GM18870 (cell line): ENCODE measurements around the gene DGKD.
"Not testable (repeated sequence)": the region's sequence is repeated elsewhere in the genome, so short reads cannot be mapped to it uniquely, and the experiment has no call there.

Experiments
- ATAC-seq: cut with Tn5 transposase; IDR thresholded peaks from one replicate; pipeline ENCODE4 v1.9.1; 2021; ENCODE audit warnings: moderate library complexity; ENCODE audit not compliant: unreplicated experiment

The DGKD gene

GRCh38 chr2:233360771-233361176, 6.5 kb downstream of the DGKD start:
- no peak for ATAC-seq

DNA sequence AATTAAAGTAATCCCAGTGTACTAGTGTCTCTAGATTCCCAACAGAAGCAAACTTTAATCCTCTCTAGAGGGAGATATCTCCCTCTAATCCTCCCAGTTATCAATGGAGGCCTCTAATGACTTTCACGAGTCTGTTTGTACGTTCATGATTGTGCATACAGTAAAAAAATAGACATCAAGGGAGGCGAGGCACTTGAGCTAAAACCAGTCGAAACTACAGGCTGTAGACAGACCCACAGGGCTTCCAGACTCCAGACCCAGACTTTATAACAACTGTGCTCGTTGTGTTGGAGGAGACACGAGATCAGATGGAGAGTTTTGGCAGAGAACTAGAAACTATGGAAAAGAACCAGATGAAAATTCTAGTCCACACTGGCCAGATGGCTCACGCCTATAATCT, 7.0 kb downstream of the DGKD start:
- ATAC-seq, result no peak

GRCh38 chr2:233362742-233363141, 8.4 kb downstream of the DGKD start:
- ATAC-seq, result no peak

GRCh38 chr2:233363744-233364235, 9.5 kb downstream of the DGKD start:
- ATAC-seq, result no peak

GRCh38 chr2:233365861-233366520, 11.7 kb downstream of the DGKD start:
- no peak for ATAC-seq

- no peak for ATAC-seq
Observed at GRCh38 chr2:233367586-233367985, 13.3 kb downstream of the DGKD start.

DNA sequence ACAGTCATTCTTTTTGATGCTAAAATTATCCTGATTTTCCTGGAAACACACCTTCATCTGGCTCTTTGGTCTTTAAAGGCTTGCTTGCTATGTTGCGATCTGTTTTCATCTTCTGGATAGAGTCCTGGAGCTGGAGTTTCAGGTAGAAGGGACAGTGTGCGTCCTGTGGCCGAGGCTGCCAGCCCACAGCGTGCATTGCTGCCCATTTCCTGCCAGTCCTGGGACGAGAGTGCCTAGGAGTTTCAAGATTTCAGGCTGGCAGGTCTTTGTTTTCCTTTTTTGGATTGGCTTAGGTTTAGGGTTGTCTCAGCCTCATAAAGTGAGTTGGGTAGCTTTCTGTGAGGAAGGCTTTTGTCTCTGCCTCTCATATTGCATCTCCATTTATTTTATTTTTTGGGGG, 14.5 kb downstream of the DGKD start:
- no peak for ATAC-seq

- ATAC-seq, result no peak
Observed at GRCh38 chr2:233369462-233369861, 15.2 kb downstream of the DGKD start.

DNA sequence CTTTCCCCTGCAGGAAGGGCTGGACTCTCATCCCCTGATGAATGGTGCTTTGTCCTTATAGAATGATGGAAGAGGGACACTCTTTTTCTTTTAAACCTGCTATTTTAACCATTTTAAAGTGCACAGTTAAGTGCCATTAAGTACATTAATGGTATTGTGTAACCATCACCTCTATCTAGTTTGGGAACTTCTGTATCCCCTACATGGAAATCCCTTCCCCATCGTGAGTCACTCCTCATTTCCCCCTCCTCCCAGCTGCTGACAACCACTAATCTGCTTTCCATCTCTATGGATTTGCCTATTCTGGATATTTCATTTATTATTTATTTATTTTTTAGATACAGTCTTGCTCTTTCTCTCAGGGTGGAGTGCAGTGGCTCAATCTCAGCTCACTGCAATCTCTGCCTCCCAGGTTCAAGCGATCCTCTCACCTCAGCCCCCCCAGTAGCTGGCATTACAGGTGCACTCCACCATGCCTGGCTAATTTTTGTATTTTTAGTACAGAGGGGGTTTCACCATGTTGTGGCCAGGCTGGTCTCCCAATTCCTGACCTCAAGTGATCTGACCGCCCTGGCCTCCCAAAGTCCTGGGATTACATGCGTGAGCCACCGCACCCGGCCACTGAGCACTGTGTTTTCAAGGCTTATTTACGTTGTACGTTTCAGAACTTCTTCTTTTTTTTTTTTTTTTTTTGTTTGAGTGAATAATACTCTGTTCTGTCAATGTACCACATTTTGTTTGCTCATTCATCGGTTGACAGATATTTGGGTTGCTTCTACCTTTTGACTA, 15.8 kb downstream of the DGKD start:
- ATAC-seq, result no peak

- ATAC-seq, result no peak
Observed at GRCh38 chr2:233371641-233372040, 17.3 kb downstream of the DGKD start.

DNA sequence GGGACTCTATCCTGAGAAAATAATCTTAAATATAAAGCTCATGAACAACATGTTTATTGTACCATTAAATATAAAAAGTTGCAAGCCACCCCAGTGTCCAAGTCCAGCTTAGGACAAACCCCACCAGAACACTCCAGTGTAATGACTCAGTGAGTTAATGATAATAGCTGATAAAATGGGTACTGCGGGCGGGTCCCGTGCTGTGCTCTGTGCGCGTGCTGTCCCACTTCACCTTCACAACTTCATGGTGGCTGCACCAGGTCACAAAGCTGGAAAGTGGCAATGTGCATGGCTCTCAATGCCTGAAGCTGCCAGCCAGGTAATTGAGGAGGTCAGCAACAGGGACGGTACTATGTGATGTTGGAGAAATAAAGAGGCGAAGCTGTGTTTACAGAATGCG, 18.6 kb downstream of the DGKD start:
- no peak for ATAC-seq

DNA sequence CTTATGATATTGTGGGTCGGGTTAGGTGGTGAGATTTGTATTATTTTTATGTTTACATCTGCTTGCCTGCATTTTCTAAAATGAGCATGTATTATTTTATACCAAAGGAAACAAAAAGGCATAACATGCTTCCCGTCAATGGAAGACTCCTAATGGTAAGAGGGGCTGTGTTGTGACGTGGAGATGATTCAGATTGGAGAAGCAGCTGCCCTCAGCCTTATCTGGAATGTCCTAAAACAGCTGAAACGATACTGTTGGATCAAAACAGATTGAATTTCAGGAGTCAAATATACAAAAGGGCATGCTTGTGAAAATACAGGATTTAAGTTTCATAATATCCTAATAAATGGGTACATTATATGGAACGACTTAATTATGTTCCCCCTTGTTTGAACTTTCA, 19.0 kb downstream of the DGKD start:
- ATAC-seq, result no peak

- not testable (repeated sequence) for ATAC-seq
Observed at GRCh38 chr2:233374776-233375175, 20.5 kb downstream of the DGKD start.

DNA sequence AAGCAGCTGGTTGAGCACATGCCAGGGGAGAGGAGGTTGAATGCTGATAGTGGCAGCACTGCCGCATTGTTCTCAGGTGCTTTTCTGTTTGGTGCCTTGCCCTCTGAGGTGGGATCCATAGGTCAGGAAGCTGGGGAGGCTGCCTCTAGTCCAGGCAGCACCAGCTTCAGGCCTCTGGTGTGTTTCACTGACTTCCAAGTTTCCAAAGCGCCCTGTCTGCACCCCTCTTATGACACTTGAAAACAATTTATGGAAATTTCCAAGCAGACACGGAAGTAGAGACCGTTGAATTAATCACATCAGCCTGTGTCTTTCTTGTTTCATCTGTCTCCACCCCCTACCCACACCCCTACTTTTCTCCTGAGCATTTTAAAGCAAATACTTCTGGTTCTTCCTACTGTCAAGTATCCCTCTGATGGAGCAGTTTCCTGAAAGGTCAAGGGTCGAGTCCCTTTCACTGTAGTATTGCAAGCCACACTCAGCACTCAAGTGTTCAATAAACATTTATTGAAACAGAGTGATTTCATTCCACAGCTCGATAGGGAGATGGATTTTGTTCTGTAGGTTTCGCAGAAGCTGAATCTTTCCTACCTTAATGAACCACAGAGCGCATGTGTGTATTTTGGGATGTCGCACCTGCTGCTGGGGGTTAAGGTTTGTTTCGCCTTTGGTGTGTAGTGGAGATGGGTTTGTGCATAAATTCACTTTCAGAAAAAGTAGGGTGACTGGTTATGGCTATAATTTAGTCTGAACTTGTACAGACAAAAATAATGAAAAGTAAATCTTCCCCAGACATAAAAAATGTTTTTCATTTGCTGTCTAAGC, 21.4 kb downstream of the DGKD start:
- ATAC-seq, result no peak

GRCh38 chr2:233379034-233379433, 24.7 kb downstream of the DGKD start:
- ATAC-seq, result no peak

- ATAC-seq, result no peak
Observed at GRCh38 chr2:233379441-233379840, 25.1 kb downstream of the DGKD start.

GRCh38 chr2:233380132-233380895, 26.0 kb downstream of the DGKD start:
- ATAC-seq, result no peak

DNA sequence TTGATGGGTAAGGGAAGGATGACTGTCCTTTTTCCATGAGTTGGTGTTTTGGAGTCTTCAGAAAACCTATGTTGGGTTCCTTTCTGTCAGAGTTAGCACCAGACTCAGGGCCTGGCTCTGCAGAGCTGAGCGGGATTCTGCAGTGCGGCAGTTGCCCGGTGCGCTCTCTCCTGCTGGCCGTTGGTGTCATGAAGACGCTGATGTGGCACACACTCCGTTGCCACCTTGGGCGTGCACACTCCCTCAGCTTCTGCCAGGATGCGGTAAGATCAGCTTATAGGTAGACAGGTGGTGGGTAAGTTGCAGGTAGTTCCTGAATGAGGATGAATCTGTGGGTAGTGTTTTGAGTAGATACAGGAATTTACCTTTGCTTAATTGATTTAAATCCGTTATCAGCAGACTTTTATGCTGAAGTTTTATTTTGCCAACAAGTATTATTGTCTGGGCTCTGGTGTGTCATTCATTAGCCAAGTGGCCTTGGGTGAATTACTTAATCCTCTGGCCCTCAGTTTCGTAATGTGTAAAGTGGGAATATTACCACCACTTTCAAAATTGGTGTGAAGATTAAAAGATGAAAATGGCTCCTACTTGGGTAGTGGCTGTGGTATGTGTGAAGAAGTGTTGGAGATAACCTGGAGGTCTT, 26.8 kb downstream of the DGKD start:
- no peak for ATAC-seq

DNA sequence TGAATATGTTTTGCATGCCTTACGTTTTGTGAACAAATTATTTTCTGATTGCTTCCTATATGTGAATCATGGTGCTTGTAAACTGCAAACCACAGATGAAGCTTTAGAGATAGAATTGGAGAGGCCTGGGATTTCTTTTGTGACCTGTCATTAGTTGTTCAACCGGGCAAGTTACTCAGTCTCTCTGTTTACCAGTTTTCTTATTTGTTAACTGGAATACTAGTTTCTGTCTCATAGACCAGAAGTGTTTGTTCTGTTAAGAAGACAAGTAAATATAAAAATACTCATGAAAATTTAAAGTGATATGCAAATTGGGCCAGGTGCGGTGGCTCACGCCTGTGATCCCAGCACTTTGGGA, 27.3 kb downstream of the DGKD start:
- no peak for ATAC-seq

GRCh38 chr2:233384015-233384414, 29.7 kb downstream of the DGKD start:
- ATAC-seq, result no peak
